Heart left ventricle (tissue), 16 donors: ENCODE measurements around the gene OS9. TPM values are rescaled to one million over a fixed set of nuclear protein-coding genes. Genes with fewer than 3 reads are reported as not detected.

ENCODE experiments used
- ATAC-seq, 4 donors: fragments of 200-7000 bp; cut with Tn5 transposase; one replicate each; pipeline ENCODE4 v1.9.1; 2020 to 2022; ENCODE audit warnings: moderate library complexity in 4 of 4, mild to moderate bottlenecking in 3 of 4, moderate number of reproducible peaks in 1 of 4
- DNase-seq, 5 donors: peaks; one replicate each; pipeline ENCODE4 v3.0.0-alpha.2; 2020
- H3K27ac ChIP-seq, 12 donors: fragments of 200-600 bp; sonication (generic) in 4 of 12; one replicate each; pipeline versions ENCODE4 v1.5.0 to v1.8.0; 2016 to 2022; ENCODE audit warnings: mild to moderate bottlenecking in 2 of 12
- H3K27me3 ChIP-seq, 9 donors: fragments of 200-600 bp; sonication (generic) in 2 of 9; one replicate each; pipeline versions ENCODE4 v1.5.1 to v1.8.0; 2016 to 2022; ENCODE audit warnings: mild to moderate bottlenecking in 3 of 9
- H3K36me3 ChIP-seq, 9 donors: fragments of 200-600 bp; sonication (generic) in 2 of 9; one replicate each; pipeline versions ENCODE4 v1.5.0 to v1.8.0; 2018 to 2022; ENCODE audit warnings: mild to moderate bottlenecking in 2 of 9
- H3K4me1 ChIP-seq, 12 donors: fragments of 200-600 bp; sonication (generic) in 4 of 12; one replicate each; pipeline versions ENCODE4 v1.5.0 to v1.8.0; 2016 to 2022; ENCODE audit warnings: mild to moderate bottlenecking in 3 of 12
- H3K4me3 ChIP-seq, 12 donors: fragments of 200-600 bp; sonication (generic) in 4 of 12; one replicate each; pipeline versions ENCODE4 v1.5.0 to v1.8.0; 2017 to 2022; ENCODE audit warnings: mild to moderate bottlenecking in 9 of 12, moderate library complexity in 4 of 12
- H3K9me3 ChIP-seq, 12 donors: fragments of 200-600 bp; sonication (generic) in 4 of 12; one replicate each; pipeline versions ENCODE4 v1.5.0 to v1.8.0; 2016 to 2022; ENCODE audit warnings: mild to moderate bottlenecking in 1 of 12
- CTCF ChIP-seq, 12 donors: fragments of 200-600 bp; sonication (generic) in 4 of 12; IDR thresholded peaks; one replicate each; pipeline versions ENCODE4 v1.5.0 to v1.8.0; 2018 to 2022; ENCODE audit warnings: antibody characterized with exemption in 12 of 12, mild to moderate bottlenecking in 5 of 12
- POLR2A ChIP-seq, 2 donors: fragments of 450-650 bp; IDR thresholded peaks; one replicate each; pipeline ENCODE4 v1.6.1; 2017; ENCODE audit warnings: antibody characterized with exemption in 2 of 2, mild to moderate bottlenecking in 2 of 2, moderate library complexity in 2 of 2
- WGBS, 4 donors: extraction: QIAGEN DNeasy Blood & Tissue Kit in 2 of 4; methylation state at CpG; one replicate each; pipeline versions ENCODE4 v1.1.5 to v1.1.7; 2013 to 2018; 5-methylcytosine and 5-hydroxymethylcytosine counted together
- intact Hi-C, 10 donors: fragments of 100-400 bp; cut with DNase I; formaldehyde crosslinking; loops; one replicate each; pipeline versions ENCODE4 v1.11.1 to v1.14.2; 2022
- polyA plus RNA-seq, 2 donors: library from polyadenylated mRNA; stranded (reverse); fragments of 200-250 nt; gene quantifications; one replicate each; pipeline ENCODE4 v1.2.3, GENCODE V29; 2013
- total RNA-seq, 9 donors: library from RNA; depleted of rRNA in 2 of 9; stranded (reverse); fragments of >200 nt in 2 of 9; fragmentation: NEBNext Ultra II Directional in 3 of 9; extraction: Animal tissue kit (Norgen Biotek cat#: 25700) in 3 of 9; gene quantifications; one replicate each; pipeline versions ENCODE4 v1.1.0 to v1.2.4, GENCODE V29; 2016 to 2023
- donor health status: ischemic (EF 13 %, LVEDD 7.1; RV severe dilation, severe dysfunction).
- donor health status: healthy with polysubstance abuse.
- donor health status: DM: no; HTN: yes; CAD: no.
- donor health status: DM: no; HTN: no; CAD: no.
- donor health status: ischemic (EF 25% LVEDD 6.9; RV normal size, moderate dysfunction).
- donor health status: ischemic (EF 25% LVEDD 5.7; RV mildly dilated, moderate dysfunction).
- donor health status: healthy.
- donor health status: DM: yes; HTN: yes; CAD: no.
- donor health status: ischemic (EF 35%, LVEDD 5.7; RV mildly dilated, moderate dysfunction).
- donor health status: nonischemic (EF 11% LVEDD 7.7; RV severe dilation, severe dysfunction).
- donor health status: DM: yes; HTN: yes; CAD: no.
- donor health status: PGD.
- donor health status: ischemic (EF 29% LVEDD 5.4; RV normal size, mild dysfunction).
- donor health status: nonischemic (EF 23%, LVEDD 6.1; RV moderate dilation, normal function).

Gene OS9
- total and polyA plus RNA-seq, 11 donors = 89.4 to 196 (median 130) TPM

- Histone ChIP-seq H3K4me1 (peaks cover 5 to 30% (median 25%) of the 10 kb centered on the region in 12 donors), H3K4me3 (peak overlapping the region in 1 of 12 donors; percentile 5), H3K27ac (no peak overlapping the region), H3K36me3 (peaks cover 0 to 56% (median 0%) of the 10 kb centered on the region in 9 donors), H3K9me3 (no peaks in the 10 kb centered on the region), H3K27me3 (peaks cover 17 to 61% (median 27%) of the 10 kb centered on the region in 9 donors)
- WGBS, 4 donors = 74 to 77% (median 76%) methylated on average over 10 to 11 of the region's 11 CpGs
- intact Hi-C loops = loop anchor here in 3 of 10 donors (10.0 kb wide), 2 partner anchors 98 to 148 kb away; partner anchors contain the start of gene B4GALNT1 (in 1 of the 3)
- no peak for ATAC-seq
- peak in 2 of 5 donors; percentile 3 to 18 for DNase-seq
- no peak for TF ChIP-seq CTCF (IDR thresholded peaks at IDR 0.05)
- no peak for TF ChIP-seq POLR2A (IDR thresholded peaks at IDR 0.05)
Measured at GRCh38 chr12:57732726-57733593, 39.0 kb downstream of the OS9 start.

- intact Hi-C loops = loop anchor here in 3 of 10 donors (10.0 kb wide), 2 partner anchors 99 to 149 kb away; partner anchors contain the start of gene B4GALNT1 (in 1 of the 3)
- H3K27me3 ChIP-seq = peaks cover 24 to 71% (median 36%) of the 10 kb centered on the region in 9 donors
- TF ChIP-seq CTCF (IDR thresholded peaks at IDR 0.05) (no peak), POLR2A (IDR thresholded peaks at IDR 0.05) (no peak)
- DNase-seq (peak in 2 of 5 donors; percentile 5 to 8), ATAC-seq (no peak)
- WGBS, 4 donors = 73 to 81% (median 78%) methylated on average over 4 to 6 of the region's 6 CpGs
- H3K9me3 ChIP-seq = no peaks in the 10 kb centered on the region
- peak overlapping the region in 1 of 12 donors; percentile 14 for H3K27ac ChIP-seq
- H3K4me1 ChIP-seq = peaks cover 5 to 38% (median 29%) of the 10 kb centered on the region in 12 donors
- peaks cover 0 to 51% (median 0%) of the 10 kb centered on the region in 9 donors for H3K36me3 ChIP-seq
- H3K4me3 ChIP-seq = peak overlapping the region in 2 of 12 donors; percentile 5 to 43
Measured at GRCh38 chr12:57733928-57734327, 40.0 kb downstream of the OS9 start.

GRCh38 chr12:57734591-57734990, 40.7 kb downstream of the OS9 start:
- Histone ChIP-seq H3K9me3 (no peaks in the 10 kb centered on the region), H3K4me3 (peak overlapping the region in 2 of 12 donors; percentile 43 to 52), H3K36me3 (peaks cover 0 to 50% (median 0%) of the 10 kb centered on the region in 9 donors), H3K27ac (no peak overlapping the region), H3K4me1 (peaks cover 5 to 40% (median 31%) of the 10 kb centered on the region in 12 donors), H3K27me3 (peaks cover 25 to 78% (median 39%) of the 10 kb centered on the region in 9 donors)
- TF ChIP-seq CTCF (IDR thresholded peaks at IDR 0.05) (no peak), POLR2A (IDR thresholded peaks at IDR 0.05) (no peak)
- WGBS, 4 donors = 57 to 77% (median 74%) methylated on average over 4 of the region's 4 CpGs
- intact Hi-C loops = loop anchor here in 3 of 10 donors (10.0 kb wide), 2 partner anchors 100 to 150 kb away; partner anchors contain the start of gene B4GALNT1 (in 1 of the 3)
- DNase-seq (no peak), ATAC-seq (no peak)
